Trophoblast cell (in vitro differentiated cells and primary cell): ENCODE results near the gene CDH11.

Source experiments
- DNase-seq, 2 donors: peaks; one replicate each; pipeline ENCODE4 v3.0.0-alpha.2; 2016
- H2AFZ ChIP-seq: 2 replicates; pipeline ENCODE4 v1.6.1; 2013; ENCODE audit warnings: low read length, moderate library complexity, mild to moderate bottlenecking; ENCODE audit not compliant: insufficient read depth, poor library complexity
- H2AK5ac ChIP-seq: 2 replicates; pipeline ENCODE4 v1.6.1; 2013; ENCODE audit warnings: mild to moderate bottlenecking, low read length
- H2BK120ac ChIP-seq: 2 replicates; pipeline ENCODE4 v1.6.1; 2013; ENCODE audit warnings: low read length, mild to moderate bottlenecking, moderate library complexity; ENCODE audit not compliant: insufficient read depth, poor library complexity
- H2BK12ac ChIP-seq: 2 replicates; pipeline ENCODE4 v1.6.1; 2013; ENCODE audit warnings: mild to moderate bottlenecking, low read length, moderate library complexity
- H2BK5ac ChIP-seq: 2 replicates; pipeline ENCODE4 v1.6.1; 2013; ENCODE audit warnings: low read length, low read depth, moderate library complexity, mild to moderate bottlenecking; ENCODE audit not compliant: poor library complexity
- H3K14ac ChIP-seq: 2 replicates; pipeline ENCODE4 v1.6.1; 2013; ENCODE audit warnings: mild to moderate bottlenecking, low read length
- H3K18ac ChIP-seq: 2 replicates; pipeline ENCODE4 v1.6.1; 2013; ENCODE audit warnings: mild to moderate bottlenecking, low read length
- H3K23ac ChIP-seq: 2 replicates; pipeline ENCODE4 v1.6.1; 2013; ENCODE audit warnings: low read length
- H3K27ac ChIP-seq: 2 replicates; pipeline ENCODE4 v1.5.1; 2013; ENCODE audit warnings: low read depth, mild to moderate bottlenecking, inconsistent platforms, low read length, moderate library complexity
- H3K27me3 ChIP-seq: 2 replicates; pipeline ENCODE4 v1.6.1; 2013; ENCODE audit warnings: inconsistent platforms, mild to moderate bottlenecking, low read length, moderate library complexity; ENCODE audit not compliant: insufficient read depth
- H3K36me3 ChIP-seq, 2 experiments: 1 replicate in 1 of 2; 2 replicates in 1 of 2; pipeline ENCODE4 v1.6.1; 2013; ENCODE audit warnings: low read length in 2 of 2, mild to moderate bottlenecking in 2 of 2, moderate library complexity in 1 of 2; ENCODE audit not compliant: insufficient read depth in 2 of 2, control insufficient read depth in 1 of 2
- H3K4ac ChIP-seq: 2 replicates; pipeline ENCODE4 v1.6.1; 2013; ENCODE audit warnings: low read depth, mild to moderate bottlenecking, low read length, moderate library complexity
- H3K4me1 ChIP-seq, 2 experiments: 1 replicate in 1 of 2; 2 replicates in 1 of 2; pipeline ENCODE4 v1.6.1; 2013; ENCODE audit warnings: low read length in 2 of 2, mild to moderate bottlenecking in 2 of 2, moderate library complexity in 1 of 2; ENCODE audit not compliant: insufficient read depth in 2 of 2, control insufficient read depth in 1 of 2
- H3K4me2 ChIP-seq: 2 replicates; pipeline ENCODE4 v1.6.1; 2013; ENCODE audit warnings: inconsistent platforms, mild to moderate bottlenecking, low read length, moderate library complexity
- H3K4me3 ChIP-seq: 2 replicates; pipeline ENCODE4 v1.5.1; 2013; ENCODE audit warnings: mild to moderate bottlenecking, low read depth, low read length, inconsistent platforms
- H3K79me1 ChIP-seq: one replicate; pipeline ENCODE4 v1.6.1; 2013; ENCODE audit warnings: low read length
- H3K79me2 ChIP-seq: 2 replicates; pipeline ENCODE4 v1.6.1; 2013; ENCODE audit warnings: low read length, mild to moderate bottlenecking; ENCODE audit not compliant: control insufficient read depth, insufficient read depth, poor library complexity
- H3K9ac ChIP-seq: 2 replicates; pipeline ENCODE4 v1.6.1; 2013; ENCODE audit warnings: mild to moderate bottlenecking, low read length
- H3K9me3 ChIP-seq: 2 replicates; pipeline ENCODE4 v1.6.1; 2013; ENCODE audit warnings: low read depth, mild to moderate bottlenecking, control low read depth, inconsistent platforms, low read length; ENCODE audit not compliant: insufficient read depth
- H4K12ac ChIP-seq: 2 replicates; pipeline ENCODE4 v1.6.1; 2013; ENCODE audit warnings: low read depth, mild to moderate bottlenecking, low read length, moderate library complexity
- H4K8ac ChIP-seq: 2 replicates; pipeline ENCODE4 v1.6.1; 2013; ENCODE audit warnings: low read depth, mild to moderate bottlenecking, low read length, moderate library complexity
- H4K91ac ChIP-seq: one replicate; pipeline ENCODE4 v1.6.1; 2013; ENCODE audit warnings: low read depth, mild to moderate bottlenecking, low read length, moderate library complexity
- whole genome bisulfite sequencing: extraction: QIAGEN DNeasy Blood & Tissue Kit; methylation state at CpG from one replicate; pipeline ENCODE4 v1.1.7; 2013; ENCODE audit warnings: missing lambda C conversion rate; ENCODE audit not compliant: insufficient read length, insufficient coverage; ENCODE audit errors: extremely low coverage; 5-methylcytosine and 5-hydroxymethylcytosine counted together

The CDH11 gene

DNA sequence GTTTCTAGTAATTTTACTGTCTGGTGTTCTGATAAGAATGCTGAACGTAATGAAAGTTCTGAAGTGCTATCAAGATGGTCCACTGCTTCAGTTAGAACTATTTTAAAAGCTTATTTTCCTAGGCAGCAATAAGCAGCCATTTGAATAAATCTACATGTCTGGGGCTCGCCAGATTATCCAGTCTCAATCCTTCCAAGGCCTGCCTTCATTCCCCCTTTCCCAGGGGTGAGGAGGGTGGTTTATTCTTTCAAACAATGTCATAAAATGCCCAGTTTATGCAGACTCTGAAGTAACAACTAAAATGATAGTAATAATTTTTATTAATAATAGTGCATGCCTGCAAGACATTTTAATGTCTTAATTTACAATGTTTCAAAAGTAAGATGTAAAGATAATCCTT is 2.4 kb downstream of the CDH11 start:
- Histone ChIP-seq H4K12ac (no peak overlapping the region), H3K23ac (no peak overlapping the region), H3K4me3 (no peak overlapping the region), H3K14ac (no peak overlapping the region), H3K27ac (no peak overlapping the region), H3K79me2 (peaks cover 31% of the 10 kb centered on the region), H3K4me1 (peaks cover 7 to 15% of the 10 kb centered on the region in 2 experiments), H3K4me2 (peak overlapping the region; percentile 86), H3K18ac (no peak overlapping the region), H3K36me3 (peaks cover 2 to 14% of the 10 kb centered on the region in 2 experiments), H2AFZ (no peak overlapping the region), H2BK5ac (no peak overlapping the region), H3K79me1 (peaks cover 36% of the 10 kb centered on the region), H2BK120ac (no peak overlapping the region), H3K9ac (no peak overlapping the region), H4K91ac (no peak overlapping the region), H4K8ac (no peak overlapping the region), H2BK12ac (no peak overlapping the region), H3K9me3 (no peaks in the 10 kb centered on the region), H3K27me3 (peaks cover 5% of the 10 kb centered on the region), H3K4ac (no peak overlapping the region), H2AK5ac (no peak overlapping the region)
- no CpG with 5 or more reads among the region's 2 CpGs for WGBS
- no peak for DNase-seq

DNA sequence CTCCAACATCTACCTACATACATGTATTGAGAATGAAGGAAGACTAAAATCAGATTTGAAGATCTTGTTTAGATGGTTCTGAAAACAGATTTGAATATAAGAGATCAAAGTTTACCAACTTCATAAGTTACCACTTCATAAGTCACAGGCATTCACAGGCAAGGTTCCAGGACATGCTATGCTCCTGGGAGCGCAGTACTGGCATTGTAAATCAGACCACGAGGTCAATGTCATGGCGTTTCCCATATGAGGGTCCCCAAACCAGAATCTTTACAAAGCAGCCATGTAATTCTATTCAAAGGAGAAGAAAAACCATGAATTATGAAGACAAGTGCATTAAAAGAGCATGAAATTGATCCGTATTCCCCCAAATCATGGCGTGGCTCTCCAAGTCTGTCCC is 3.0 kb downstream of the CDH11 start:
- Histone ChIP-seq H4K8ac (no peak overlapping the region), H3K79me1 (peaks cover 36% of the 10 kb centered on the region), H2AFZ (no peak overlapping the region), H4K91ac (no peak overlapping the region), H3K27me3 (peaks cover 5% of the 10 kb centered on the region), H3K27ac (no peak overlapping the region), H2BK12ac (no peak overlapping the region), H3K4me1 (peaks cover 6 to 12% of the 10 kb centered on the region in 2 experiments), H3K4me3 (no peak overlapping the region), H3K18ac (no peak overlapping the region), H3K79me2 (peaks cover 31% of the 10 kb centered on the region), H3K9me3 (no peaks in the 10 kb centered on the region), H3K36me3 (peaks cover 3 to 17% of the 10 kb centered on the region in 2 experiments), H3K4me2 (peak overlapping the region; percentile 60), H3K9ac (no peak overlapping the region), H3K14ac (no peak overlapping the region), H2BK120ac (no peak overlapping the region), H2BK5ac (no peak overlapping the region), H3K23ac (no peak overlapping the region), H2AK5ac (no peak overlapping the region), H4K12ac (no peak overlapping the region), H3K4ac (no peak overlapping the region)
- WGBS: no CpG with 5 or more reads among the region's 5 CpGs
- no peak for DNase-seq

DNA sequence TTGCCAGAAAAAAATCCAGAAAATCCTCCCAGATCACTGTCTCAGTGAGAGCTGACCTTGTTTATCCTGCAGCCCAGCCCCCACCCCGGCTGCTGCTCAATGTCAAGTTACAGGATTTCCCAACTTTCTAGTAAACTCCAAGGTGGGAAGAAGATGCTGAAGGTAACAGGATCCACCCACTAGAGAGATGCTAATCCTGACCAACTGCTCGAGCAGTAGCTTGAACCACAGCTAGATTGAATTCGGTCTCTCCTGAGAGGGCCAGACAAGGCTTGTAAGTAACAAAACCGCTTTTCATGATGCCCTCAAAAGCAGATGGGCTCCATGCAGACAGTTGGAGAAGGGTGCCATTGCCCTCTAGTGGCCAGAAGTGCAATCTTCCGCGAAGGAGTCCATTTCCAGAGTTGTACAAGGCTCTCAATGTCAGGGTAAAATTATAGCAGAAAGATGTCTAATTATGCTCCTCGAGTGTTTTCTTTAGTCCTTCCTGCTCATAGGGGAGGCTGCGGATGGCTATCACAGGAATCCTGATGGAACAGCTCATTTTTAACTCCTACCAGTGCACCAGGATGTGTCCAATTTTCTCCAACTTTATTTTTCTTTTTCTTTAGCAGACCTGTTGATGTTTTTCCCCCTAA is 3.9 kb downstream of the CDH11 start:
- no peak overlapping the region for H3K23ac ChIP-seq
- peaks cover 25% of the 10 kb centered on the region for H3K79me2 ChIP-seq
- H2BK120ac ChIP-seq: no peak overlapping the region
- no peak overlapping the region for H2BK5ac ChIP-seq
- H3K4me2 ChIP-seq: peak overlapping the region; percentile 46
- no peak overlapping the region for H2AK5ac ChIP-seq
- H3K14ac ChIP-seq: no peak overlapping the region
- H4K91ac ChIP-seq: no peak overlapping the region
- H2BK12ac ChIP-seq: no peak overlapping the region
- no peak overlapping the region for H3K27ac ChIP-seq
- peak; percentile 16 to 65 for DNase-seq
- H3K4me1 ChIP-seq: peaks cover 4 to 6% of the 10 kb centered on the region in 2 experiments
- peaks cover 5% of the 10 kb centered on the region for H3K27me3 ChIP-seq
- no CpG with 5 or more reads among the region's 8 CpGs for WGBS
- no peak overlapping the region for H3K4me3 ChIP-seq
- H3K18ac ChIP-seq: no peak overlapping the region
- H2AFZ ChIP-seq: no peak overlapping the region
- no peak overlapping the region for H3K4ac ChIP-seq
- peaks cover 3 to 23% of the 10 kb centered on the region in 2 experiments for H3K36me3 ChIP-seq
- no peak overlapping the region for H4K8ac ChIP-seq
- no peak overlapping the region for H4K12ac ChIP-seq
- H3K9ac ChIP-seq: no peak overlapping the region
- H3K79me1 ChIP-seq: peaks cover 29% of the 10 kb centered on the region
- H3K9me3 ChIP-seq: no peaks in the 10 kb centered on the region

DNA sequence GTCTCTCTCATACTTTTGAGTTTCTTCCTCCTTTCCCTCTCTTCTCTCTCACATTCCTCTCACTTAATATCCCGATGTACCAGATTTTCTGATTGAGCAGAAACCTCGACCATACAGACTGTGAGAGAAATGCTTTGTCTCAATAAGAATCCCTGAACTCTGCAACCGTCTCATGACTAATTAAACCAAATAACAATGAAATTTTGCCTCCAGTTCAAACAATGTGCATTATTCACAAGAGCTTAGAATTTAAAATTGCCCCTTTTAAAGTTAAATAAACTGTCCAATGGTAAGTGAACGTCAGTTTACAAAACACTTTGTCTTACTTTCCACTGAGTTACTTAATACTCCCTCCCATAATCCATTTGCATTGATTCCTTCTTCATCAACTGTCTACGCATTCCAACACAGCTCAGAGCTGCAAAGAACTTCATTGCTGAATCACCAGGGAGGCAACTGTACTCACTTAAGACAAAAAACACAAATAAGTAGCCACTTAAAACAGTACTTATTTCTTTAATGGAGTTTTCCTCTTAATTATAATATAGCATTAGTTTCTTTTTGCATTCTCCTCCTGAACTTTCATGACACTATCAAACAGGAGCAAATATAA is 4.9 kb downstream of the CDH11 start:
- Histone ChIP-seq H4K8ac (no peak overlapping the region), H3K79me1 (peaks cover 20% of the 10 kb centered on the region), H3K36me3 (peaks cover 3 to 27% of the 10 kb centered on the region in 2 experiments), H2AK5ac (no peak overlapping the region), H3K27ac (no peak overlapping the region), H2BK5ac (no peak overlapping the region), H3K9me3 (no peaks in the 10 kb centered on the region), H3K4me1 (peaks cover 0 to 4% of the 10 kb centered on the region in 2 experiments), H2AFZ (no peak overlapping the region), H3K27me3 (peaks cover 2% of the 10 kb centered on the region), H3K4ac (no peak overlapping the region), H2BK12ac (no peak overlapping the region), H4K12ac (no peak overlapping the region), H4K91ac (no peak overlapping the region), H3K23ac (no peak overlapping the region), H3K9ac (no peak overlapping the region), H3K4me3 (no peak overlapping the region), H3K18ac (no peak overlapping the region), H3K79me2 (peaks cover 18% of the 10 kb centered on the region), H3K4me2 (no peak overlapping the region), H3K14ac (no peak overlapping the region), H2BK120ac (no peak overlapping the region)
- no peak for DNase-seq
- WGBS: no CpG with 5 or more reads among the region's 5 CpGs
